HCT116 (cell line): ENCODE measurements around the gene CNOT2.
"Not testable (repeated sequence)": the region's sequence is repeated elsewhere in the genome, so short reads cannot be mapped to it uniquely, and the experiment has no call there.

Experiments
- ELF1 ChIP-seq: IDR thresholded peaks from 2 replicates; pipeline ENCODE4 v1.6.1; 2012; ENCODE audit warnings: low read depth, borderline replicate concordance
- JUND ChIP-seq: IDR thresholded peaks from 2 replicates; pipeline ENCODE4 v1.6.1; 2012
- POLR2A ChIP-seq: IDR thresholded peaks from 2 replicates; pipeline ENCODE4 v1.7.0; 2011; ENCODE audit warnings: borderline replicate concordance; ENCODE audit not compliant: insufficient read depth, insufficient read length; ENCODE audit errors: extremely low read depth
- SIN3A ChIP-seq: IDR thresholded peaks from 2 replicates; pipeline ENCODE4 v1.6.1; 2012; ENCODE audit warnings: low read depth
- SP1 ChIP-seq: IDR thresholded peaks from 2 replicates; pipeline ENCODE4 v1.6.1; 2012; ENCODE audit warnings: low read depth
- YY1 ChIP-seq: IDR thresholded peaks from 2 replicates; pipeline ENCODE4 v1.6.1; 2011; ENCODE audit warnings: low read length, low read depth, moderate library complexity, mild to moderate bottlenecking; ENCODE audit not compliant: insufficient replicate concordance; ENCODE audit errors: extremely low read depth
- ZNF274 ChIP-seq: fragments of 200-500 bp; sonication (Bioruptor generic); IDR thresholded peaks from 2 replicates; pipeline ENCODE4 v1.6.1; 2014; ENCODE audit warnings: mild to moderate bottlenecking, low read depth, low read length, inconsistent platforms
- TF ChIP-seq, protein P1 (sequence below), 3 experiments: fragments of 200-600 bp in 1 of 3; sonication (generic) in 1 of 3; IDR thresholded peaks in 2 of 3; conservative IDR thresholded peaks in 1 of 3; 2 replicates each; pipeline ENCODE4 v1.5.1; 2012 to 2017; ENCODE audit warnings: low read depth in 2 of 3, low read length in 2 of 3, antibody characterized with exemption in 1 of 3, borderline replicate concordance in 1 of 3, control low read depth in 1 of 3, mild to moderate bottlenecking in 1 of 3, mixed read lengths in 1 of 3, mixed run types in 1 of 3, moderate library complexity in 1 of 3; ENCODE audit not compliant: insufficient read depth in 1 of 3
- TF ChIP-seq, protein P2 (sequence below): IDR thresholded peaks from 2 replicates; pipeline ENCODE4 v1.6.1; 2012
- TF ChIP-seq, protein P3 (sequence below): IDR thresholded peaks from 2 replicates; pipeline ENCODE4 v1.6.1; 2012; ENCODE audit warnings: low read depth
- TF ChIP-seq, protein P4 (sequence below): IDR thresholded peaks from 2 replicates; pipeline ENCODE4 v1.6.1; 2012

DNA sequence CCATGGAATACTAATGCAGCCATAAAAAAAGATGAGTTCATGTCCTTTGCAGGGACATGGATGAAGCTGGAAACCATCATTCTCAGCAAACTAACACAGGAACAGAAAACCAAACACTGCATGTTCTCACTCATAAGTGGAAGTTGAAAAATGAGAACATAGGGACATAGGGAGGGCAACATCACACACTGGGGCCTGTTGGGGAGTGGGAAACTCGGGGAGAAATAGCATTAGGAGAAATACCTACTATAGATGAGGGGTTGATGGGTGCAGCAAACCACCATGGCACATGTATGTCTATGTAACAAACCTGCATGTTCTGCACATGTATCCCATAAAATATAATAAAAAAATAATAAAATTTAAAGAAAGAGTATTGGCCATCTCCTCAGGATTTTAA, 149.4 kb downstream of the CNOT2 start:
- TF ChIP-seq, protein P1, sequence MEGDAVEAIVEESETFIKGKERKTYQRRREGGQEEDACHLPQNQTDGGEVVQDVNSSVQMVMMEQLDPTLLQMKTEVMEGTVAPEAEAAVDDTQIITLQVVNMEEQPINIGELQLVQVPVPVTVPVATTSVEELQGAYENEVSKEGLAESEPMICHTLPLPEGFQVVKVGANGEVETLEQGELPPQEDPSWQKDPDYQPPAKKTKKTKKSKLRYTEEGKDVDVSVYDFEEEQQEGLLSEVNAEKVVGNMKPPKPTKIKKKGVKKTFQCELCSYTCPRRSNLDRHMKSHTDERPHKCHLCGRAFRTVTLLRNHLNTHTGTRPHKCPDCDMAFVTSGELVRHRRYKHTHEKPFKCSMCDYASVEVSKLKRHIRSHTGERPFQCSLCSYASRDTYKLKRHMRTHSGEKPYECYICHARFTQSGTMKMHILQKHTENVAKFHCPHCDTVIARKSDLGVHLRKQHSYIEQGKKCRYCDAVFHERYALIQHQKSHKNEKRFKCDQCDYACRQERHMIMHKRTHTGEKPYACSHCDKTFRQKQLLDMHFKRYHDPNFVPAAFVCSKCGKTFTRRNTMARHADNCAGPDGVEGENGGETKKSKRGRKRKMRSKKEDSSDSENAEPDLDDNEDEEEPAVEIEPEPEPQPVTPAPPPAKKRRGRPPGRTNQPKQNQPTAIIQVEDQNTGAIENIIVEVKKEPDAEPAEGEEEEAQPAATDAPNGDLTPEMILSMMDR (IDR thresholded peaks at IDR 0.05 in 2 of 3, conservative IDR thresholded peaks at IDR 0.05 in 1 of 3; ENCODE audit: borderline replicate concordance in 1 of 3, insufficient read depth in 1 of 3, low read depth in 2 of 3, low read length in 2 of 3) = not testable (repeated sequence)
- not testable (repeated sequence) for TF ChIP-seq ELF1, JUND, SIN3A, SP1, YY1, POLR2A, ZNF274
- TF ChIP-seq, protein P2, sequence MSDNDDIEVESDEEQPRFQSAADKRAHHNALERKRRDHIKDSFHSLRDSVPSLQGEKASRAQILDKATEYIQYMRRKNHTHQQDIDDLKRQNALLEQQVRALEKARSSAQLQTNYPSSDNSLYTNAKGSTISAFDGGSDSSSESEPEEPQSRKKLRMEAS = not testable (repeated sequence)
- TF ChIP-seq, protein P3, sequence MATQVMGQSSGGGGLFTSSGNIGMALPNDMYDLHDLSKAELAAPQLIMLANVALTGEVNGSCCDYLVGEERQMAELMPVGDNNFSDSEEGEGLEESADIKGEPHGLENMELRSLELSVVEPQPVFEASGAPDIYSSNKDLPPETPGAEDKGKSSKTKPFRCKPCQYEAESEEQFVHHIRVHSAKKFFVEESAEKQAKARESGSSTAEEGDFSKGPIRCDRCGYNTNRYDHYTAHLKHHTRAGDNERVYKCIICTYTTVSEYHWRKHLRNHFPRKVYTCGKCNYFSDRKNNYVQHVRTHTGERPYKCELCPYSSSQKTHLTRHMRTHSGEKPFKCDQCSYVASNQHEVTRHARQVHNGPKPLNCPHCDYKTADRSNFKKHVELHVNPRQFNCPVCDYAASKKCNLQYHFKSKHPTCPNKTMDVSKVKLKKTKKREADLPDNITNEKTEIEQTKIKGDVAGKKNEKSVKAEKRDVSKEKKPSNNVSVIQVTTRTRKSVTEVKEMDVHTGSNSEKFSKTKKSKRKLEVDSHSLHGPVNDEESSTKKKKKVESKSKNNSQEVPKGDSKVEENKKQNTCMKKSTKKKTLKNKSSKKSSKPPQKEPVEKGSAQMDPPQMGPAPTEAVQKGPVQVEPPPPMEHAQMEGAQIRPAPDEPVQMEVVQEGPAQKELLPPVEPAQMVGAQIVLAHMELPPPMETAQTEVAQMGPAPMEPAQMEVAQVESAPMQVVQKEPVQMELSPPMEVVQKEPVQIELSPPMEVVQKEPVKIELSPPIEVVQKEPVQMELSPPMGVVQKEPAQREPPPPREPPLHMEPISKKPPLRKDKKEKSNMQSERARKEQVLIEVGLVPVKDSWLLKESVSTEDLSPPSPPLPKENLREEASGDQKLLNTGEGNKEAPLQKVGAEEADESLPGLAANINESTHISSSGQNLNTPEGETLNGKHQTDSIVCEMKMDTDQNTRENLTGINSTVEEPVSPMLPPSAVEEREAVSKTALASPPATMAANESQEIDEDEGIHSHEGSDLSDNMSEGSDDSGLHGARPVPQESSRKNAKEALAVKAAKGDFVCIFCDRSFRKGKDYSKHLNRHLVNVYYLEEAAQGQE = not testable (repeated sequence)
- TF ChIP-seq, protein P4, sequence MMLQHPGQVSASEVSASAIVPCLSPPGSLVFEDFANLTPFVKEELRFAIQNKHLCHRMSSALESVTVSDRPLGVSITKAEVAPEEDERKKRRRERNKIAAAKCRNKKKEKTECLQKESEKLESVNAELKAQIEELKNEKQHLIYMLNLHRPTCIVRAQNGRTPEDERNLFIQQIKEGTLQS = not testable (repeated sequence)
